ENCODE results near the gene NHP2. TPM values are rescaled to one million over a fixed set of nuclear protein-coding genes. Genes with fewer than 3 reads are reported as not detected.

NHP2 gene
- polyA plus RNA-seq, 2 of the 4 experiments (the other 2 are of a cell fraction): 205 to 553 TPM

DNA sequence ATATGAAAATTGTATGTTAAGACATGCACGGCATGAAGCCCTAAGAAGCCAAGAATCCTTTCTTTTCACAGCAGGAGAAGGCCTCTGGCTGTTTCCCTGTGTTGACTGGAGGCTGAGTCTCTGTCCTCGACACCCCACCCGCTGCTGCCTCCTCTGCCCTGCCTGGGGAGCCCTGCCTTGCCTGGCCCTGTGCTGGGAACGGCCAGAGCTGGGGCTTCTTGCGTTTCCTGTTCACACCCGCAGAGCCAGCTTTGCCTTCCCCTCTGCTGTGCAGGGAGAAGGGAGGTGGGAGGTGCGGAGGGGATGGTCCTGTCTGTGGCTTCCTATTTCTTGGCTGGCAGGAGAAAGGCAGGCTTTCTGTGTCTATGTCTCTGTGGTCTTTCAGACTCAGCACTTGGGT, 40.3 kb upstream of the NHP2 start:
- no peak for TF ChIP-seq RNF2 (IDR thresholded peaks at IDR 0.05; ENCODE audit: borderline replicate concordance, low read depth)
- no peak for TF ChIP-seq ZC3H11A (IDR thresholded peaks at IDR 0.05)
- POLR2A ChIA-PET: no interaction called here
- ATAC-seq (no peak), DNase-seq (ENCODE audit: low read depth in 1 of 2, low spot score in 1 of 2) (no peak), FAIRE-seq (no peak)
- Histone ChIP-seq H3K9me3 (peaks cover 12% of the 10 kb centered on the region; the same call in 2 of the 3 replicates), H3K4me1 (no peaks in the 10 kb centered on the region), H3K4me2 (no peak overlapping the region), H3K4me3 (no peak overlapping the region), H3K27ac (no peak overlapping the region)
- CTCF ChIA-PET: interaction anchor here (1.4 kb wide), 1 partner anchor 49 kb away, joined by 3 read pairs; no protein-coding TSS in a partner anchor
- 36% methylated on average over 6 of the region's 7 CpGs for WGBS (ENCODE audit: missing lambda C conversion rate)

DNA sequence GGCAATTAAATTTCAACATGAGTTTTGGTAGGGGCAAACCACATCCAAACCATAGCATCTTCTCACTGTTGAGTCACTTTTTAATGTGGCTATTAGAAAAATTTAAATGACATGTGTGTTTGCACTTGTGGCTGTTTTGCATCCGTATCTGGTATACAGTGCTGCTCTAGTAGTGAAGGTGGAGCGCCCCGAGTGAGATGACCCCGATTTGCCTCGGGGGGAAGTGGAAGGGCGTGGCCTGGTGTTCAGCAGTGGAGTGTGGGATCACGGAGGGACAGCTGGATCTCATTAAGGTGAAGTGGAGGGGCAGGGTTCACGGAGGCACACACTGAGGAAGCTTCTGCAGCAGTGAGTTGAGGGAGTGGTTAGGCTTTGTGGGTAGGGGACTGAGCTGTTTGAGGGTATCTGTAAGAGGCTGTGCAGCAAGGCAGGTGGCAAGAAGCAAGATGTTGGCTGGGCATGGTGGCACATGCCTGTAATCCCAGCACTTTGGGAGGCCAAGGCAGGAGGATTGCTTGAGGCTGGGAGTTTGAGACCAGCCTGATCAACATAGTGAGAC, 39.6 kb upstream of the NHP2 start:
- FAIRE-seq (no peak), ATAC-seq (no peak), DNase-seq (ENCODE audit: low read depth in 1 of 2, low spot score in 1 of 2) (no peak)
- POLR2A ChIA-PET: no interaction called here
- Histone ChIP-seq H3K4me2 (no peak overlapping the region), H3K4me3 (no peak overlapping the region), H3K9me3 (peaks cover 12% of the 10 kb centered on the region; the same call in 2 of the 3 replicates), H3K27ac (no peak overlapping the region), H3K4me1 (no peaks in the 10 kb centered on the region)
- no peak for TF ChIP-seq HEYL (CRISPR knock-in tag; IDR thresholded peaks at IDR 0.05)
- TF ChIP-seq RCOR1 (IDR thresholded peaks at IDR 0.05; ENCODE audit: low read depth, low read length): no peak
- no peak for TF ChIP-seq RARB (CRISPR knock-in tag; IDR thresholded peaks at IDR 0.05)
- no peak for TF ChIP-seq EHMT2 (IDR thresholded peaks at IDR 0.05; ENCODE audit: low read depth)
- TF ChIP-seq CEBPB (IDR thresholded peaks at IDR 0.05): no peak
- no peak for TF ChIP-seq MYC (IDR thresholded peaks at IDR 0.05; ENCODE audit: borderline replicate concordance, low read length)
- TF ChIP-seq, protein P1, sequence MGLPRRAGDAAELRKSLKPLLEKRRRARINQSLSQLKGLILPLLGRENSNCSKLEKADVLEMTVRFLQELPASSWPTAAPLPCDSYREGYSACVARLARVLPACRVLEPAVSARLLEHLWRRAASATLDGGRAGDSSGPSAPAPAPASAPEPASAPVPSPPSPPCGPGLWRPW (IDR thresholded peaks at IDR 0.05): no peak
- TF ChIP-seq, protein P2, sequence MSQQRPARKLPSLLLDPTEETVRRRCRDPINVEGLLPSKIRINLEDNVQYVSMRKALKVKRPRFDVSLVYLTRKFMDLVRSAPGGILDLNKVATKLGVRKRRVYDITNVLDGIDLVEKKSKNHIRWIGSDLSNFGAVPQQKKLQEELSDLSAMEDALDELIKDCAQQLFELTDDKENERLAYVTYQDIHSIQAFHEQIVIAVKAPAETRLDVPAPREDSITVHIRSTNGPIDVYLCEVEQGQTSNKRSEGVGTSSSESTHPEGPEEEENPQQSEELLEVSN (IDR thresholded peaks at IDR 0.05; ENCODE audit: borderline replicate concordance, low read depth): no peak
- TF ChIP-seq MAZ (IDR thresholded peaks at IDR 0.05; ENCODE audit: borderline replicate concordance, low read depth, low read length): no peak
- TF ChIP-seq GATA3 (IDR thresholded peaks at IDR 0.05; ENCODE audit: borderline replicate concordance): no peak
- no peak for TF ChIP-seq ZSCAN20 (CRISPR knock-in tag; IDR thresholded peaks at IDR 0.05)
- no peak for TF ChIP-seq CBX2 (IDR thresholded peaks at IDR 0.05; ENCODE audit: borderline replicate concordance, low read depth)
- TF ChIP-seq RNF2 (IDR thresholded peaks at IDR 0.05; ENCODE audit: borderline replicate concordance, low read depth): no peak
- no peak for TF ChIP-seq NPAS2 (CRISPR knock-in tag; IDR thresholded peaks at IDR 0.05; ENCODE audit: borderline replicate concordance)
- TF ChIP-seq ZC3H11A (IDR thresholded peaks at IDR 0.05): no peak
- no peak for TF ChIP-seq JUN (IDR thresholded peaks at IDR 0.05)
- no peak for TF ChIP-seq JUNB (IDR thresholded peaks at IDR 0.05)
- CTCF ChIA-PET: interaction anchor here (1.4 kb wide), 1 partner anchor 48 kb away, joined by 3 read pairs; no protein-coding TSS in a partner anchor
- 33% methylated on average over 8 of the region's 8 CpGs for WGBS (ENCODE audit: missing lambda C conversion rate)

DNA sequence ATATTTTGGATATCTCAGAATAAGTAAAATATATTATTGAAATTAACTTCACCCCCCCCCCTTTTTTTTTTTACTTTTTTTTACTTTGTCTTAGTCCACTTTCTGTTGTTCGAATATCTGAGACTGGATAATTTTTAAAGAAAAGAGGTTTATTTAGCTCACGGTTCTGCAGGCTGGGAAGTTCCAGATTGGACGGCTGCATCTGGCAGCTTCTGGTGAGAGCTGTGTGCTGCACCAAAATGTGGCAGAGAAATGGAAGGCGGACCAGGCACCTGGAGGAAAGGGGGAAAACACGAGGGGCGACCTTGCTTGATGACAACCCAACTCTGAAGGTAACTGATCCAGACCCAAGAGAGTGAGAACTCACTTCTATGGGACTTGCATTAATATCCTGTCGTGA, 39.1 kb upstream of the NHP2 start:
- 44% methylated on average over 7 of the region's 7 CpGs for WGBS (ENCODE audit: missing lambda C conversion rate)
- no peaks in the 10 kb centered on the region for H3K4me1 ChIP-seq
- FAIRE-seq (no peak), ATAC-seq (no peak), DNase-seq (ENCODE audit: low read depth in 1 of 2, low spot score in 1 of 2) (no peak)
- CTCF ChIA-PET: interaction anchor here (0.9 to 1.4 kb wide), 2 partner anchors 29 to 48 kb away, joined by 3 to 4 read pairs; no protein-coding TSS in a partner anchor
- H3K27ac ChIP-seq: no peak overlapping the region
- no peak for TF ChIP-seq HEYL (CRISPR knock-in tag; IDR thresholded peaks at IDR 0.05)
- POLR2A ChIA-PET: interaction anchor here (0.6 kb wide), 1 partner anchor 12 kb away, joined by 3 read pairs; the partner anchor contains the start of gene HNRNPAB
- peaks cover 12% of the 10 kb centered on the region; the same call in 2 of the 3 replicates for H3K9me3 ChIP-seq
- no peak overlapping the region for H3K4me3 ChIP-seq
- no peak overlapping the region for H3K4me2 ChIP-seq

DNA sequence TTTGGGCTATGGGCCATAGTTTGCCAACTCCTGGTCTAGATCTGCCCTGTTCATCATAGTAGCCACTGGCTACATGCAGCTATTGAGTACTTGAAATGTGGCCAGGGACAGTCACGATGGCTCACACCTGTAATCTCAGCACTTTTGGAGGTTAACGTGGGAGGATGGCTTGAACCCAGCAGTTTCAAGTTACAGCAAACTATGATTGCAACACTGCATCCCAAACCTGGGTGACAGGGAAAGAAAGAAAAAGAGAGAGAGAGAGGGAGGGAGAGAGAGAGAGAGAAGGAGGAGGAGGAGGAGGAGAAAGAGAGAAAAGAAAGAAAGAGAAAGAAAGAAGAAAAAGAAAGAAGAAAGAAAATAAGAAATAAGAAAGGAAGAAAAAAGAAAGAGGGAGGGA, 38.6 kb upstream of the NHP2 start:
- ATAC-seq (no peak), DNase-seq (ENCODE audit: low read depth in 1 of 2, low spot score in 1 of 2) (no peak), FAIRE-seq (no peak)
- H3K9me3 ChIP-seq: peaks cover 12% of the 10 kb centered on the region; the same call in 2 of the 3 replicates
- H3K4me3 ChIP-seq: no peak overlapping the region
- TF ChIP-seq CBX2 (IDR thresholded peaks at IDR 0.05; ENCODE audit: borderline replicate concordance, low read depth) (no peak), SMC3 (IDR thresholded peaks at IDR 0.05) (no peak), HEYL (CRISPR knock-in tag; IDR thresholded peaks at IDR 0.05) (no peak), FOSL2 (IDR thresholded peaks at IDR 0.05) (no peak), FOSL2 (CRISPR knock-in tag; IDR thresholded peaks at IDR 0.05) (no peak), FOSB (CRISPR knock-in tag; IDR thresholded peaks at IDR 0.05) (no peak)
- TF ChIP-seq, protein P1 (IDR thresholded peaks at IDR 0.05): no peak
- WGBS (ENCODE audit: missing lambda C conversion rate): 25% methylated on average over 2 of the region's 2 CpGs
- H3K4me1 ChIP-seq: no peaks in the 10 kb centered on the region
- H3K27ac ChIP-seq: no peak overlapping the region
- H3K4me2 ChIP-seq: no peak overlapping the region
- CTCF ChIA-PET: interaction anchor here (0.9 to 1.4 kb wide), 2 partner anchors 29 to 47 kb away, joined by 3 to 4 read pairs; no protein-coding TSS in a partner anchor
- POLR2A ChIA-PET: interaction anchor here (0.6 kb wide), 1 partner anchor 12 kb away, joined by 3 read pairs; the partner anchor contains the start of gene HNRNPAB

Data from A549 (cell line).